Measurements from ENCODE around the gene ERC1.
A peak's percentile ranks its signal among the peaks of the same experiment; 100 is the strongest.

GRCh38 chr12:1204581-1205121, 213.6 kb downstream of the ERC1 start:
- no peak for TF ChIP-seq POLR2AphosphoS5 (IDR thresholded peaks at IDR 0.05; ENCODE audit: low read depth, low read length)
- no peak for TF ChIP-seq POLR2A (IDR thresholded peaks at IDR 0.05; ENCODE audit: low read depth, low read length)
- no peak for TF ChIP-seq TAF1 (IDR thresholded peaks at IDR 0.05; ENCODE audit: low read depth, low read length)
- peak; percentile 50 for TF ChIP-seq PAX5 (IDR thresholded peaks at IDR 0.05; ENCODE audit: insufficient read depth, low read length, severe bottlenecking)
- no peak for TF ChIP-seq SPI1 (IDR thresholded peaks at IDR 0.05; ENCODE audit: low read depth, low read length)
- no peak for TF ChIP-seq POU2F2 (IDR thresholded peaks at IDR 0.05; ENCODE audit: low read depth, low read length)
